SKM-1 (cell line): ENCODE data around the gene GHSR.
A peak's percentile ranks its signal among the peaks of the same experiment; 100 is the strongest.

Source experiments
- DNase-seq: peaks from one replicate; lab custom pipeline; 2025; ENCODE audit not compliant: unreplicated experiment; lab: John Stamatoyannopoulos, UW

GHSR gene, protein sequence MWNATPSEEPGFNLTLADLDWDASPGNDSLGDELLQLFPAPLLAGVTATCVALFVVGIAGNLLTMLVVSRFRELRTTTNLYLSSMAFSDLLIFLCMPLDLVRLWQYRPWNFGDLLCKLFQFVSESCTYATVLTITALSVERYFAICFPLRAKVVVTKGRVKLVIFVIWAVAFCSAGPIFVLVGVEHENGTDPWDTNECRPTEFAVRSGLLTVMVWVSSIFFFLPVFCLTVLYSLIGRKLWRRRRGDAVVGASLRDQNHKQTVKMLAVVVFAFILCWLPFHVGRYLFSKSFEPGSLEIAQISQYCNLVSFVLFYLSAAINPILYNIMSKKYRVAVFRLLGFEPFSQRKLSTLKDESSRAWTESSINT

GRCh38 chr3:172447611-172448579 is at the start of gene GHSR:
Gene GHSR (minus strand): TSS chr3:172448456. CDS start chr3:172448413, 43 bp downstream.
- DNase-seq, result no peak

DNA sequence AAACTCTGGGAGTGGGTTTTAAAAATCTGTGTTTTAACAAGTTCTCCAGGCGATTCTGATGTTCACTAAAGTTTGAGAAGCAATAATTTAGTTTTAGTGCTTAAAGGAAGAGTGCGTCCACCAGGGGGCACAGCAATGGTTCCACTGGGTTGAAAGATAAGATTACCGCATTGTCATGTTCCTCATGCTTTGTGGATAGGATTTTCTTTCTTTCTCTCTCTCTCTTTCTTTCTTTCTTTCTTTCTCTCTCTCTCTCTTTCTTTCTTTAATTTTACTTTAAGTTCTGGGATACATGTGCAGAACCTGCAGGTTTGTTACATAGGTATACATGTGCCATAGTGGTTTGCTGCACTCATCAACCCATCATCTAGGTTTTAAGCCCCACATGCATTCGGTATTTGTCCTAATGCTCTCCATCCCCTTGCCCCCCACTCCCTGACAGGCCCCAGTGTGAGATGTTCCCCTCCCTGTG is 42.0 kb upstream of the GHSR start:
- DNase-seq, result peak; percentile 65

- DNase-seq, result no peak
Observed at GRCh38 chr3:172478116-172478515, 29.9 kb upstream of the GHSR start.

- DNase-seq, result peak; percentile 46
Observed at GRCh38 chr3:172476347-172476746, 28.1 kb upstream of the GHSR start.

GRCh38 chr3:172475703-172476102 is 27.4 kb upstream of the GHSR start:
- DNase-seq, result no peak

- DNase-seq, result no peak
Observed at GRCh38 chr3:172471903-172472302, 23.6 kb upstream of the GHSR start.

- no peak for DNase-seq
Observed at GRCh38 chr3:172470588-172470987, 22.3 kb upstream of the GHSR start.

DNA sequence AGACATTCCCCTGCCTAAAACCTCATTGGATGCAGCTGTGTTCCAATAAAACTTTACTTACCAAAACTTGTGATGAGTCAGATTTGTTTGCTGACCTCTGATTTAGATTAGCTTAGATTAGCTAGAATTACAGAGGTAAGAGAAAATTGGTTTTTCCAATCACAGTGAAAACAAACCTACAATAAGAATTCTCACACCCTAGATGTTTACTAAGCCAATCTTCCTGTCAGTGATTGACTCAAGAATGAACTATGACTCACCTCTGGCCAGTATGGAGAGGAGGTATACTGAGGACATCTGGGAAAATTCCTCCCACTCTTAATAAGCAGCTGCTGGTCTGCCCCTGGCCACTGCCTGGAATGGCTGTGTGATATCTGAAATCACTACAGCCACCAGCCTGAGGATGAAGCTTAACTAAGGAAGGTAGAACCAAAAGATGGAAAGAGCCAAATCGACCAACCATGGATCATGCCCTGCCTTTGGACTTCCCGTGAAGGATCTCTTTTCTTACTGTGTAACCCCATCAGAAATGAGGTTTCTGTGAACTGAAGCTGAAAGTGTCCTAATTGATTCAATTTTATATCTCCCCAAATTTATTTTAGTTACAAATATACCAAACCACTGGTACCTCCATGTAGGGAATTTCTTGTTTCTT is 19.0 kb upstream of the GHSR start:
- DNase-seq, result no peak

- DNase-seq, result no peak
Observed at GRCh38 chr3:172466553-172467130, 18.4 kb upstream of the GHSR start.

DNA sequence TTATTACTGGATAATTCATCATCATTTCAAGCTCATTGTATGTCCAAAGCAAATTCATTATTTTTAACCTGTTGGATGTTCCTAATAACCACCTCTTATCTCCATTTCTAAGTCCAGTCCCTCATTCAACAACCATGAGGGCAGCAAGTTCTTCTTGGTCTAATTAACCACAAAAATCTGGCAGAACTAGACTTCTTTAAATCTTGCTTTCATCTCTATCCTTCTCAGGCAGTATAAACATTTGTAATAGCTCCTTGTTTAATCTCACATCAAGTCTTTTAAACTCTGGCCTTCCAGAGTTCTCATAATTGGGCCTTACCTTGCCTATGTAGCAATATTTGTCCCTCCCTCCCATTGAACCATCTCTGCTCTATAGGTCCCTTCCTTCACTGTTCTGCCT is 17.0 kb upstream of the GHSR start:
- DNase-seq, result no peak

- no peak for DNase-seq
Observed at GRCh38 chr3:172464306-172464705, 16.1 kb upstream of the GHSR start.

GRCh38 chr3:172461530-172462138 is 13.4 kb upstream of the GHSR start:
- DNase-seq, result peak; percentile 28

DNA sequence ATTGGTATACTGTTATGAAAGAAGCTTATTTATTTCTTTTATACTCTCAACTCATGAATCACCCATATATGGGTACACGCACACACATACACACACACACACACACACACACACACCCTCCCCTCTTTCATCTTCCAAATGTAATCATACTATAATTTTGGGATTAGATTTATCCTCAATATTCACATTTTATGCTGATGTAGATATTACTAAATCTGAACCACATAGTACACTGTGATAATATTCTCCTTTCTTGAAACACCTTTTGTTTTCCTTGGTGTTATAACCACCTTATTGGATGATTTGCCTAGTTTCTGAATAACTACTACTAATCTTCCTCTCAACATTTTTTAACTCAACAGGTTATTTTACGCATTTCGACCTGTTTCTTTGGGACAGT is 8.1 kb upstream of the GHSR start:
- no peak for DNase-seq

DNA sequence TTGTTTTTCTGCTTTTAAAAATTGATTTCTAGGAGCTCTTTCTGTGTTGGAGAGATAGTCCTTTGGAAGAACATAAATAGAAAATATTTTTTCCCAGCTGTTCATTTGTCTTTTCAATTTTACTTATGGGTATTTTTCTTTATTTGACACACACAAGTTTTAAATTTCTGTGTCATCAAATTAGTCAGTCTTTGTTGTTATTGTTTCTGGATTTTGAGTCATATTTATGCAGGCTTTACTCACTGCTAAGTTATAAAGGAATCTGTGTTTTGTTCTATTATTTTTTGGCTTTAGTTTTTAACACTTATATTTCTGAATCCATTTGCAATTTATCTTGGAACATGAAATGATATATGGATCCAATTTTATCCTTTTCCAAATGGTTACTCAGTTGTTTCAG is 5.9 kb upstream of the GHSR start:
- no peak for DNase-seq

DNA sequence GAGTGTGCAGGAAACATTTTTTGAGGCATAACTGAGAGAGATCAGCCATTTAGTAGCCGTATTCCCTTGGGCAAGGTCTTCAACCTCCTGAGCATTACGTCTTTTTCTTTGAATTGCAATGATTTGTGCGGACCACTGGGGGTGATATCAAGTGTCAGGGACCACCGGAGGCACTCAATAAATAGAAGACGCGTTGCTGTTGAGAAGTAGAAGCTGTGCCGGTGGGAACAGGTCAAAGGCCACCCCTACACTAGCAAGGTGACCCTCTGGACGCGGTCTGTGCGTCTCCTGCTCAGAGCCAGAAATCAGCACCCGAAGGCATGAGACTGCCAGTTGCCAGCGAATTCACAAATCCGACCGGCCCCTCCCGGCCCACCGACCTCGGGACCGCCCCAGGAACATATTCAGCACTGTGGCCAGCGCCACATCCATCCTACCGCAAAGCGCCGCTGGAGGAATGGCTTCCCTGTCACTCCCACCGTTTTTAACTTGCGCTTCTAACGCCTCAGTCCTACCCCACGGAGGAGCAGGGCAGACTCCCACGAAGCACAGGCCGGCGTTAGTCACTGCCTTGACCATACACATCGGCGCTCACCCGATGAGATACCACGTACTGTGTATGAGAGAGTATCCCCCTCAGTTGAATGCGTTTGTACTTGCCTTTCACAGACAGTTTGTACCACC is 1.4 kb upstream of the GHSR start:
- DNase-seq, result no peak

DNA sequence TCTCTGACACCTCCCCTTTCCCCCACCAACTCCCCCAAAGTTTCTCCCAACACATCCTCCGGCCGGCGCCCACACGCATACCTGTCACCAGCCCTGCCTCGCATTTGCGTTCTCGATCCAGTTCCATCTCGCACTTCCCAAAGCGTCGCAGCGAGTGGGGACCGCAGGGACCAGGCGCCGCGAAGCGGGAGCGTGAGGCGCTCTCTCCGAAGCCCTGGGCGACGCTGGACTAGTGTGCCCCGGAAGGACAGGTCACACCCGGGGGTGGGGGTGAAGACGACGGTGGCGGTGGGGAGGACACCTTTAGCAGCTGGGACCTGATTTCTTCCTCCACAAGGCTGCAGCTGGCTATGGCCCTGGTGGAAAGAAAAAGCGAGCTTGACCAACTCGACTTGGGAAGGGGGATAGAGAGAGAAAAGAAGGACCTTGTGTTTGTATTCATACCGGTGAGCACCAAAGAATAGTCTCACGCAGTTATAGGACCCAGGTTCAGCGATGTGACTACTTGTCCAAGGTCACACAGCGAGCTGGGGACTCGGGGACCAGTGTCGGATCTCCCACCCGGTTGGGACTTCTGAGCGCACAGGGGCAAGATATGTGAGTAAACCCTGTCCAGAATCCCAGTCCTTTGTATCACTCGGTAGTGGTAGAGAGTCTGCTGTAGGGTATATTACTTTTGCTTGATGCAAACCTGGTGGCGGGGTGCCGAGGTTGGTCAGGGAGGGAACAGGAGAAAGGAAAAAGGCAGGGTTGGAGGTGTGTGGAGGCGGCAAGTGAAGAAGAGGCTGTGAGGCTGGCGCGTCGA is 607 bp upstream of the GHSR start:
- DNase-seq, result no peak

- DNase-seq, result no peak
Observed at GRCh38 chr3:172446198-172446597, 2.1 kb downstream of the GHSR start.

DNA sequence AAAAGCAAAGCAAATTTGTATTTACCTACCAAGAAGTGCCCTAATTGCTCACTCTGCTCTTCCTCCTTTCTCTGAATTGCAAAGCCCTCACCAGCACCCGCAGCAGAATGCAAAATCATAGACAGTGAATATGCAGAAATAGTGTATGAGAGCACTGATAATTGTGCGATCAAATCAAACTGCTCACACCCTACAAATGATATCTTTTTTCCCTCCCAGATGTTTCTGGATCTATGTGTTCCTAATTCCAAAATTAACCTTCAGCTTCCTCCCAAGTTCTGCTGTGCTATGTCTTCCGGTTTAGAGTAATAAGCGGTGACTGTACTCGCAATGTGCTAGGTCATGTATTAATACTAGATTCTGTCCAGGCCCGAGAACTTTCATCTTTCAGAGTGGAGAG is 3.4 kb downstream of the GHSR start:
- DNase-seq, result no peak

DNA sequence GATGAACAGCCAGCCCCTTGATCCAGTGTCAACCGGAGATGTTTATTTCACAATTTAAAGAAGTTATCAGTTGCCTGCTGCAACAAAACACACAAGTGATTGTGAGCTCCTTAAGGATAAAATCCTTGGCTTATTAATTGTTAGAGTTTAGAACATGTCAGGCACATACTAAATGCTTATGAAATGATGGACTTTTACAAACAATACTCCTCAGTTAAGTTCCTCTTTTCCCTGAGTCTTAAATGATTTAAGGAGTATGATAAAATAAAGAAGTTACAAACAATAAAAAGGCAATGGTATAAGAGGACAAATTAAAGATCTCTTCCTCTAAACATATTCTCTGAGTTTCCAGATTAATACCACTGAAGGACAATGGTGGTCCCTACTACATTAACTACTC is 5.7 kb downstream of the GHSR start:
- DNase-seq, result no peak
